CD14-positive monocyte (primary cell): Measurements from ENCODE around the gene MYRF. TPM values are rescaled to one million over a fixed set of nuclear protein-coding genes. Genes with fewer than 3 reads are reported as not detected.

Experiments used
- DNase-seq, 3 donors: peaks; one replicate each; pipeline ENCODE4 v3.0.0-alpha.2; 2011 to 2022
- H2AFZ ChIP-seq: 2 replicates; pipeline ENCODE4 v1.6.0; 2012; ENCODE audit warnings: mild to moderate bottlenecking, low read depth, low read length, inconsistent platforms; ENCODE audit not compliant: insufficient read depth, poor library complexity, severe bottlenecking
- H3K27ac ChIP-seq, 2 donors: 1 replicate in 1 of 2; 2 replicates in 1 of 2; pipeline ENCODE4 v1.5.1; 2012 to 2013; ENCODE audit warnings: low read length in 2 of 2, control low read depth in 1 of 2, inconsistent platforms in 1 of 2, low read depth in 1 of 2, mild to moderate bottlenecking in 1 of 2
- H3K27me3 ChIP-seq, 2 donors: one replicate each; pipeline versions ENCODE4 v1.6.0 to v1.6.1; 2011 to 2013; ENCODE audit warnings: low read length in 2 of 2; ENCODE audit not compliant: control insufficient read depth in 2 of 2, insufficient read depth in 2 of 2
- H3K36me3 ChIP-seq, 2 donors: replicated peaks in 1 of 2; 1 replicate in 1 of 2; 2 replicates in 1 of 2; pipeline versions ENCODE4 v1.5.1 to v1.6.1; 2012 to 2013; ENCODE audit warnings: low read length in 2 of 2, control low read depth in 1 of 2, inconsistent platforms in 1 of 2, mild to moderate bottlenecking in 1 of 2; ENCODE audit not compliant: insufficient read depth in 2 of 2, control insufficient read depth in 1 of 2
- H3K4me1 ChIP-seq, 2 donors: 1 replicate in 1 of 2; 2 replicates in 1 of 2; pipeline versions ENCODE4 v1.5.1 to v1.6.1; 2012 to 2013; ENCODE audit warnings: low read length in 2 of 2, control low read depth in 1 of 2, inconsistent platforms in 1 of 2, mild to moderate bottlenecking in 1 of 2, moderate library complexity in 1 of 2; ENCODE audit not compliant: insufficient read depth in 2 of 2, control insufficient read depth in 1 of 2
- H3K4me2 ChIP-seq: replicated peaks from 2 replicates; pipeline ENCODE3; 2012; ENCODE audit warnings: low read length, moderate library complexity, mild to moderate bottlenecking; ENCODE audit not compliant: poor library complexity, severe bottlenecking; ENCODE audit errors: extremely low read depth
- H3K4me3 ChIP-seq, 3 experiments: fragments of 200-600 bp in 1 of 3; sonication (generic) in 1 of 3; replicated peaks in 1 of 3; 1 replicate in 2 of 3; 2 replicates in 1 of 3; pipeline ENCODE4 v1.5.1; 2011 to 2013; ENCODE audit warnings: low read length in 3 of 3, mild to moderate bottlenecking in 3 of 3, control low read depth in 2 of 3, low read depth in 2 of 3, inconsistent platforms in 1 of 3, moderate library complexity in 1 of 3
- H3K79me2 ChIP-seq: 2 replicates; pipeline ENCODE4 v1.6.0; 2012; ENCODE audit warnings: mild to moderate bottlenecking, control low read depth, inconsistent platforms, low read length, moderate library complexity; ENCODE audit not compliant: insufficient read depth
- H3K9ac ChIP-seq: 2 replicates; pipeline ENCODE4 v1.6.0; 2017; ENCODE audit warnings: low read length, mild to moderate bottlenecking; ENCODE audit not compliant: insufficient read depth, poor library complexity, severe bottlenecking
- H3K9me3 ChIP-seq, 2 donors: replicated peaks in 1 of 2; 1 replicate in 1 of 2; 2 replicates in 1 of 2; pipeline versions ENCODE4 v1.5.1 to v1.6.1; 2012 to 2013; ENCODE audit warnings: low read length in 2 of 2, control low read depth in 1 of 2; ENCODE audit not compliant: control insufficient read depth in 1 of 2, insufficient read depth in 1 of 2
- H4K20me1 ChIP-seq: 2 replicates; pipeline ENCODE4 v1.6.0; 2012; ENCODE audit warnings: mild to moderate bottlenecking, low read length, control low read depth, moderate library complexity; ENCODE audit not compliant: insufficient read depth
- H3K27ac Mint-ChIP-seq, 7 donors: one replicate each; pipeline ENCODE4 v1.8.0; 2020; ENCODE audit warnings: mild to moderate bottlenecking in 7 of 7, mixed read lengths in 7 of 7, moderate library complexity in 6 of 7, inconsistent platforms in 2 of 7
- H3K27me3 Mint-ChIP-seq, 3 donors: one replicate each; pipeline ENCODE4 v1.8.0; 2021 to 2022; ENCODE audit warnings: low read depth in 3 of 3, mild to moderate bottlenecking in 3 of 3, mixed read lengths in 3 of 3, moderate library complexity in 3 of 3, inconsistent platforms in 1 of 3
- H3K36me3 Mint-ChIP-seq, 2 donors: one replicate each; pipeline ENCODE4 v1.8.0; 2020; ENCODE audit warnings: mixed read lengths in 2 of 2, inconsistent platforms in 1 of 2, mild to moderate bottlenecking in 1 of 2
- H3K4me1 Mint-ChIP-seq: one replicate; pipeline ENCODE4 v1.8.0; 2020; ENCODE audit warnings: mild to moderate bottlenecking, mixed read lengths
- H3K4me3 Mint-ChIP-seq, 2 donors: one replicate each; pipeline ENCODE4 v1.8.0; 2020; ENCODE audit warnings: mild to moderate bottlenecking in 2 of 2, mixed read lengths in 2 of 2, moderate library complexity in 1 of 2
- H3K9me3 Mint-ChIP-seq, 7 donors: one replicate each; pipeline ENCODE4 v1.8.0; 2020 to 2022; ENCODE audit warnings: mixed read lengths in 7 of 7, mild to moderate bottlenecking in 6 of 7, moderate library complexity in 6 of 7, inconsistent platforms in 2 of 7
- CTCF ChIP-seq: fragments of 200-600 bp; IDR thresholded peaks from one replicate; pipeline ENCODE4 v1.8.0; 2022; ENCODE audit warnings: antibody characterized with exemption, mild to moderate bottlenecking
- WGBS: methylation state at CpG from one replicate; pipeline ENCODE4 v1.1.5; 2013; ENCODE audit warnings: missing lambda C conversion rate; ENCODE audit not compliant: insufficient coverage; 5-methylcytosine and 5-hydroxymethylcytosine counted together
- intact Hi-C, 2 donors: fragments of 100-400 bp; cut with micrococcal nuclease; formaldehyde crosslinking; loops; one replicate each; pipeline versions ENCODE4 v1.15.0 to v1.15.1; 2023
- polyA plus RNA-seq, 3 donors: library from polyadenylated mRNA; depleted of rRNA in 1 of 3; unstranded in 2 of 3; stranded (reverse) in 1 of 3; fragments of 300-500 nt in 2 of 3; fragments of >200 nt in 1 of 3; fragmentation: Illumina TruSeq in 2 of 3; gene quantifications; 1 replicate in 2 of 3; 2 replicates in 1 of 3; pipeline ENCODE4 v1.2.3, GENCODE V29; 2012 to 2021

The MYRF gene
- polyA plus RNA-seq, 3 donors: 0.18 to 0.19 TPM; not detected in 1

GRCh38 chr11:61787928-61788491 lies 35.6 kb downstream of the MYRF start:
- intact Hi-C loops: no loop called here
- Histone ChIP-seq H3K27ac (no peak overlapping the region), H2AFZ (no peak overlapping the region), H3K79me2 (peaks cover 35% of the 10 kb centered on the region), H3K4me1 (peaks cover 8 to 15% of the 10 kb centered on the region in 2 donors), H3K4me3 (no peak overlapping the region), H3K9ac (no peak overlapping the region), H3K36me3 (peaks cover 52 to 67% of the 10 kb centered on the region in 2 donors), H4K20me1 (peaks cover 5% of the 10 kb centered on the region), H3K27me3 (no peaks in the 10 kb centered on the region), H3K4me2 (no peak overlapping the region), H3K9me3 (no peaks in the 10 kb centered on the region)
- no peak for DNase-seq
- Mint-ChIP-seq H3K4me1 (peaks cover 10% of the 10 kb centered on the region), H3K4me3 (no peak overlapping the region), H3K27me3 (peaks cover 0 to 3% (median 0%) of the 10 kb centered on the region in 3 donors), H3K27ac (no peak overlapping the region), H3K36me3 (peaks cover 60 to 67% of the 10 kb centered on the region in 2 donors), H3K9me3 (peaks cover 0 to 2% (median 0%) of the 10 kb centered on the region in 7 donors)
- TF ChIP-seq CTCF: peak; percentile 17
- no CpG with 5 or more reads among the region's 9 CpGs for WGBS

GRCh38 chr11:61791737-61792309 lies 39.4 kb downstream of the MYRF start:
- WGBS: 6% methylated on average over 13 of the region's 14 CpGs
- H2AFZ ChIP-seq: peak overlapping the region; percentile 87
- peak overlapping the region; percentile 94 for H3K4me2 ChIP-seq

More at GRCh38 chr11:61791737-61792309, 39.4 kb downstream of the MYRF start:
- Histone ChIP-seq H3K9ac (peak overlapping the region; percentile 88), H3K27ac (peak overlapping the region; percentile 87 to 98), H3K36me3 (peaks cover 40 to 55% of the 10 kb centered on the region in 2 donors), H4K20me1 (peaks cover 5% of the 10 kb centered on the region), H3K4me3 (peak overlapping the region; percentile 68 to 77 (median 73)), H3K27me3 (no peaks in the 10 kb centered on the region), H3K4me1 (peaks cover 16 to 26% of the 10 kb centered on the region in 2 donors), H3K79me2 (peaks cover 73% of the 10 kb centered on the region), H3K9me3 (no peaks in the 10 kb centered on the region)
- intact Hi-C loops: loop anchor here (2.0 to 5.0 kb wide), 2 partner anchors 25 to 330 kb away; partner anchors contain the start of genes FADS1 (in 1 of the 2) and INCENP (in 1 of the 2)
- Mint-ChIP-seq H3K27ac (peak overlapping the region; percentile 99 to 100 (median 100)), H3K27me3 (no peaks in the 10 kb centered on the region), H3K4me1 (peaks cover 21% of the 10 kb centered on the region), H3K4me3 (peak overlapping the region; percentile 90 to 99), H3K36me3 (peaks cover 36 to 43% of the 10 kb centered on the region in 2 donors), H3K9me3 (peaks cover 0 to 2% (median 0%) of the 10 kb centered on the region in 7 donors)
- DNase-seq: peak; percentile 69 to 78 (median 75)
- no peak for TF ChIP-seq CTCF
